Endothelial cell of umbilical vein (primary cell): Measurements from ENCODE around the gene IGSF9. TPM values are rescaled to one million over a fixed set of nuclear protein-coding genes. Genes with fewer than 3 reads are reported as not detected.

Source experiments
- BruUV-seq: library from RNA; stranded (reverse); fragments of 400-500 nt; replicated peaks from 2 replicates; lab custom pipeline; 2021; lab: Mats Ljungman, UMichigan
- CTCF ChIA-PET: fragments of 300-600, 350-600 bp; sonication (Branson Sonifier 250); formaldehyde crosslinking; loops from one replicate; lab custom pipeline; 2021; ENCODE audit warnings: antibody characterized with exemption, inconsistent platforms; lab: Charles Lee
- POLR2A ChIA-PET: fragments of 300-600, 350-600 bp; sonication (Branson Sonifier 250); formaldehyde crosslinking; loops from one replicate; lab custom pipeline; 2021; ENCODE audit warnings: antibody characterized with exemption, inconsistent platforms; lab: Charles Lee
- DNase-seq: peaks from one replicate; pipeline ENCODE4 v3.0.0-alpha.2; 2011; ENCODE audit warnings: low read depth, low spot score
- FAIRE-seq: peaks from 2 replicates; lab custom pipeline; 2011; peaks lifted over from hg19 to GRCh38; lab: Jason Lieb, UNC
- H2AFZ ChIP-seq: 2 replicates; pipeline ENCODE4 v1.6.0; 2012; ENCODE audit warnings: low read depth, low read length, control low read depth, inconsistent platforms
- H3K27ac ChIP-seq: 2 replicates; pipeline ENCODE4 v1.5.1; 2011; ENCODE audit warnings: low read depth, mild to moderate bottlenecking, control low read depth, low read length, moderate library complexity; ENCODE audit not compliant: insufficient read depth
- H3K27me3 ChIP-seq, 2 experiments: 2 replicates each; pipeline versions ENCODE4 v1.6.0 to v1.6.1; 2011; ENCODE audit warnings: low read length in 2 of 2, mixed read lengths in 1 of 2; ENCODE audit not compliant: control insufficient read depth in 2 of 2, insufficient read depth in 2 of 2
- H3K36me3 ChIP-seq, 2 experiments: 2 replicates in 1 of 2; 3 replicates in 1 of 2; pipeline ENCODE4 v1.5.1; 2011; ENCODE audit warnings: low read length in 2 of 2, mild to moderate bottlenecking in 1 of 2, moderate library complexity in 1 of 2; ENCODE audit not compliant: control insufficient read depth in 2 of 2, insufficient read depth in 2 of 2; ENCODE audit errors: extremely low read depth in 1 of 2
- H3K4me1 ChIP-seq: 3 replicates; pipeline ENCODE4 v1.5.1; 2011; ENCODE audit warnings: mild to moderate bottlenecking, low read length; ENCODE audit not compliant: control insufficient read depth, insufficient read depth; ENCODE audit errors: extremely low read depth
- H3K4me2 ChIP-seq: 2 replicates; pipeline ENCODE4 v1.6.1; 2011; ENCODE audit warnings: low read length, control low read depth, mixed read lengths; ENCODE audit not compliant: insufficient read depth
- H3K4me3 ChIP-seq, 3 experiments: fragments of 200-600 bp in 1 of 3; sonication (generic), shearing (Covaris generic) in 1 of 3; replicated peaks in 1 of 3; 2 replicates each; pipeline ENCODE4 v1.5.1; 2011 to 2016; ENCODE audit warnings: control low read depth in 3 of 3, low read length in 3 of 3, mild to moderate bottlenecking in 2 of 3, inconsistent platforms in 1 of 3, low read depth in 1 of 3, moderate library complexity in 1 of 3; ENCODE audit not compliant: insufficient read depth in 1 of 3
- H3K79me2 ChIP-seq: 2 replicates; pipeline ENCODE4 v1.6.0; 2012; ENCODE audit warnings: low read length, inconsistent platforms; ENCODE audit not compliant: control insufficient read depth, insufficient read depth
- H3K9ac ChIP-seq: replicated peaks from 2 replicates; pipeline ENCODE3; 2011; ENCODE audit warnings: low read length, control low read depth; ENCODE audit not compliant: insufficient read depth; ENCODE audit errors: extremely low read depth
- H3K9me1 ChIP-seq: replicated peaks from 3 replicates; pipeline ENCODE4 v1.6.0; 2011; ENCODE audit warnings: mild to moderate bottlenecking, low read length; ENCODE audit not compliant: control insufficient read depth, insufficient read depth; ENCODE audit errors: extremely low read depth
- H3K9me3 ChIP-seq: replicated peaks from 2 replicates; pipeline ENCODE4 v1.5.1; 2012; ENCODE audit warnings: low read length, inconsistent platforms; ENCODE audit not compliant: control insufficient read depth, insufficient read depth
- H4K20me1 ChIP-seq: replicated peaks from 2 replicates; pipeline ENCODE3; 2011; ENCODE audit warnings: mild to moderate bottlenecking, low read length; ENCODE audit not compliant: control insufficient read depth, insufficient read depth; ENCODE audit errors: extremely low read depth
- CTCF ChIP-seq, 2 donors: IDR thresholded peaks; 1 replicate in 1 of 2; 2 replicates in 1 of 2; pipeline ENCODE4 v1.5.1; 2011; ENCODE audit warnings: low read length in 2 of 2, mild to moderate bottlenecking in 2 of 2, moderate library complexity in 2 of 2, control low read depth in 1 of 2, inconsistent platforms in 1 of 2, low read depth in 1 of 2; ENCODE audit not compliant: insufficient read depth in 1 of 2; ENCODE audit errors: extremely low read depth in 1 of 2
- EZH2 ChIP-seq: IDR thresholded peaks from 2 replicates; pipeline ENCODE4 v1.6.1; 2012; ENCODE audit warnings: borderline replicate concordance, low read depth, mild to moderate bottlenecking, moderate library complexity, low read length, inconsistent platforms; ENCODE audit not compliant: severe bottlenecking
- FOS ChIP-seq: IDR thresholded peaks from 2 replicates; pipeline ENCODE4 v1.6.1; 2011; ENCODE audit warnings: mild to moderate bottlenecking, low read length, moderate library complexity, borderline replicate concordance; ENCODE audit not compliant: insufficient read depth
- GATA2 ChIP-seq: IDR thresholded peaks from 2 replicates; pipeline ENCODE4 v1.7.0; 2011; ENCODE audit warnings: low read depth, mild to moderate bottlenecking, moderate library complexity, mixed read lengths, low read length; ENCODE audit not compliant: insufficient read length, insufficient read depth
- MAX ChIP-seq: IDR thresholded peaks from 2 replicates; pipeline ENCODE4 v1.6.1; 2011; ENCODE audit not compliant: insufficient read depth, insufficient read length
- MYC ChIP-seq: IDR thresholded peaks from one replicate; pipeline ENCODE4 v1.6.1; 2011; ENCODE audit warnings: mild to moderate bottlenecking, low read depth, low read length
- POLR2A ChIP-seq: IDR thresholded peaks from 2 replicates; pipeline ENCODE4 v1.6.1; 2012; ENCODE audit warnings: low read depth, mild to moderate bottlenecking, control low read depth, low read length
- POLR2AphosphoS5 ChIP-seq: IDR thresholded peaks from 2 replicates; pipeline ENCODE4 v1.6.1; 2012; ENCODE audit warnings: low read depth, mild to moderate bottlenecking, control low read depth, low read length, moderate library complexity; ENCODE audit not compliant: insufficient read depth
- dilution Hi-C: fragments of 300-500 bp; cut with MboI; formaldehyde crosslinking; loops from one replicate; pipeline ENCODE4 v1.15.0; 2019; ENCODE audit warnings: low sequenced_read_pairs; ENCODE audit not compliant: extremely low pct_ligation_motif_present
- intact Hi-C: fragments of 100-400 bp; cut with micrococcal nuclease; formaldehyde crosslinking; loops from one replicate; pipeline ENCODE4 v1.10.0; 2022
- polyA plus RNA-seq, 4 experiments: library from polyadenylated mRNA; depleted of rRNA in 3 of 4; stranded (reverse) in 3 of 4; unstranded in 1 of 4; fragments of >200 nt; gene quantifications; 2 replicates each; pipeline versions ENCODE4 v1.2.1 to v1.2.3, GENCODE V29; 2011 to 2012; ENCODE audit warnings: missing spikeins in 1 of 4
- total RNA-seq: library from RNA; stranded (reverse); gene quantifications from 2 replicates; pipeline ENCODE4 v1.2.3, GENCODE V29; 2021

The IGSF9 gene
- total and polyA plus RNA-seq, 2 donors (not counting 3 experiments of a cell fraction or from before 2014, with no cell fraction given): 0.15 TPM

- CTCF ChIA-PET: interaction anchor here (1.7 to 13.3 kb wide), 2 partner anchors 62 to 144 kb away, joined by 7 to 169 read pairs; no protein-coding TSS in a partner anchor
- no peaks in the 10 kb centered on the region for H3K36me3 ChIP-seq
- intact Hi-C loops: no loop called here
Measured at GRCh38 chr1:159943278-159943640, 2.2 kb downstream of the IGSF9 start.

More at GRCh38 chr1:159943278-159943640, 2.2 kb downstream of the IGSF9 start:
- no peaks in the 10 kb centered on the region for H3K9me3 ChIP-seq
- no peak overlapping the region for H3K4me3 ChIP-seq
- peaks cover 23 to 32% of the 10 kb centered on the region in 2 experiments for H3K27me3 ChIP-seq
- no TSS peak for BruUV-seq
- H3K9ac ChIP-seq: no peak overlapping the region
- no peaks in the 10 kb centered on the region for H3K9me1 ChIP-seq
- no peak overlapping the region for H3K4me2 ChIP-seq
- no peak for TF ChIP-seq CTCF (IDR thresholded peaks at IDR 0.05; ENCODE audit: extremely low read depth in 1 of 2, insufficient read depth in 1 of 2, low read depth in 1 of 2, low read length in 2 of 2)
- no peak for TF ChIP-seq EZH2
- no peak for TF ChIP-seq MAX
- no peak for TF ChIP-seq POLR2A
- no peak for TF ChIP-seq GATA2
- TF ChIP-seq MYC: no peak
- TF ChIP-seq FOS: no peak
- no peak for TF ChIP-seq POLR2AphosphoS5
- POLR2A ChIA-PET: no interaction called here
- dilution Hi-C loops: no loop called here
- DNase-seq: no peak
- H3K4me1 ChIP-seq: peaks cover 5% of the 10 kb centered on the region
- FAIRE-seq: no peak
- no peak overlapping the region for H2AFZ ChIP-seq
- no peaks in the 10 kb centered on the region for H4K20me1 ChIP-seq
- no peak overlapping the region for H3K27ac ChIP-seq
- H3K79me2 ChIP-seq: no peaks in the 10 kb centered on the region
